HG03571 (cell line): ENCODE results near the gene SUPT3H.
"Not testable (repeated sequence)": the region's sequence is repeated elsewhere in the genome, so short reads cannot be mapped to it uniquely, and the experiment has no call there.

ENCODE experiments used
- ATAC-seq: cut with Tn5 transposase; IDR thresholded peaks from one replicate; pipeline ENCODE4 v1.9.1; 2021; ENCODE audit not compliant: unreplicated experiment

The SUPT3H gene

GRCh38 chr6:45327956-45328522 lies 49.7 kb downstream of the SUPT3H start, which contains the start of gene RUNX2:
RUNX2 (plus strand) TSS chr6:45328330; CDS start chr6:45328727, 397 bp downstream.
- ATAC-seq, result no peak

DNA sequence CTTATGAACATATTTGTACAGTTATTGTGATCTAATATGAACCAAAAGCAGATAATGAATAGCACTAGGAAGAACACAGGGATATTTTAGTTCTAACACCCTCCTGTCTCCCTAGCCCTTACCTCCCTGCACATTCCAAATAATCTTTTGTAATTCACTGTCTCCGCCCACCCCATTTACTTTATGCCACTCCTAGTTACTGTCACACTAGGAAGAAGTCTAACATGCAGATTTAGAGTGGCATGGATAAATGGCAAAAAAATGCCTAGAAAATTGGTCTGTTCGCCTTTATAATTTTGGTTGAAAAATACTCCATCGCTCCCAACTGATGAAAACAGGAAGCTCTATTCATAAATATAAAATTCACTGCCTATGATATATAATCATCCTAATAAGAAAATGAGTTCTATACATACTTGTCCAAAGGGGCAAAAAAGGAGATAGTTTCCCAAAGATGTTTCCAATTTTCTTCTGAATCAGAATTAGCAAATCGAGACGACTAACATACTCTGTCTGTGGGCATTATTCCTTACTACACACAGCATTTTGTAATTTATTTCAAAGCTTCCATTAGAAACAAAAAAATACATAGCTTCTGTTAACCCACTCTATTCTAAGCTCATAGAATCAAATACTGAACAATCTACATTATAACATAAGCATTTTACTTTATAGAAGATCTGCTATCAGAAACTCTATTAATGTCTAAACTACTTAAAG lies 50.9 kb downstream of the SUPT3H start:
- no peak for ATAC-seq

- no peak for ATAC-seq
These were observed 54.0 kb downstream of the SUPT3H start for GRCh38 chr6:45323656-45324224.

DNA sequence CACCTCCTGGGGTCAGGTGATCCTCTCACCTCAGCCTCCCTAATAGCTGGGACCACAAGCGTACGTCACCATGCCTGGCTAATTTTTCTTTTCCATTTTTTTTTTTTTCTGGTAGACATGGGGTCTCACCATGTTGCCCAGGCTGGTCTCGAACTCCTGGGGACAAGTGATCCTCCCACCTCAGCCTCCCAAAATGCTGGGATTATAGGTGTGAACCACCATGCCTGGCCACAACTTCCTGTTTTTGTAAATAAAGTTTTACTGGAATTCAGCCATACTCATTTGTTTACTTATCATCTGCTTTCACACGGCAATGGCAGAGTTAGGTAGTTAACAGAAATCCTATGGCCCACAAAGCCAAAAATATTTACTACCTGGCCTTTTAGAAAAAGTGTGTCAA lies 57.4 kb downstream of the SUPT3H start:
- no peak for ATAC-seq

DNA sequence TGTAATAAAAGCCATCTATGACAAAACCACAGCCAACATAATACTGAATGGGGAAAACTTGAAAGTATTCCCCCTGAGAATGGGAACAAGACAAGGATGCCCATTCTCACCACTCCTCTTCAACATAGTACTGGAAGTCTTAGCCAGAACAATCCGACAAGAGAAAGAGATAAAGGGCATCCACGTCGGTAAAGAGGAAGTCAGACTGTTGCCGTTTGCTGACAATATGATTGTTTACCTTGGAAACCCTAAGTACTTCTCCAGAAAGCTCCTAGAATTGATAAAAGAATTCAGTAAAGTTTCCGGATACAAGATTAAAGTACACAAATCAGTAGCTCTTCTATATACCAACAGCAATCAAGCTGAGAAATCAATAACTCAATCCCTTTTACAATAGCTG lies 63.6 kb downstream of the SUPT3H start:
- no peak for ATAC-seq

GRCh38 chr6:45310118-45310788 lies 67.5 kb downstream of the SUPT3H start:
- no peak for ATAC-seq

DNA sequence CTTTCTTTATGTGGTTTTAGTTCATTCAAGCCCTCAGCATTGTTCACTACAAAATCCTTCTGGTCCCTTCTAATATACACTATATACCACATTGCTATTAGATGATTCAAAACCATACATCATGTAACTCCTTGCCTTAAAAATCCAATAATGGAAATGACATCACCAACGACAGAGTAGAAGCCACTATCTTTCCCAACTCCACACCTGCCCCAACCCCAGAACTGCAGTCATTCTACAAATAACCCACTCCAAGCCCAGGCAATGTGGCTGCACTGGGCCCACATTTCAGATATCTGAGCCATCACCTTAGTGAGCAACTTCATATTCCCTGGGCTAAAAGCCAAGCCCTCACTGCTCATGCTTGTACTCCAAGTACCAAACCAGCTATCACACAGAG lies 72.2 kb downstream of the SUPT3H start:
- ATAC-seq, result no peak

DNA sequence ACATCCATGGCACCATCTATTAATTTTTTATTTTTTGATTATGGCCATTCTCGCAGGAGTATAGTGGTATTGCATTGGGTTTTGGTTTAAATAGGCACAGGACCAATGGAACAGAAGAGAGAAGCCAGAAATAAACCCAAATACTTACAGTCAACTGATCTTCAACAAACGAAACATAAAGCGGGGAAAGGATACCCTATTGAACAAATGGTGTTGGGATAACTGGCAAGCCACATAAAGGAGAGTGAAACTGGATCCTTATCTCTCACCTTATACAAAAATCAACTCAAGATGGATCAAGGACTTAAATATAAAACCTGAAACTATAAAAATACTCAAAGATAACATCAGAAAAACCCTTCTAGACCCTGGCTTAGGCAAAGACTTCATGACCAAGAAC lies 74.9 kb downstream of the SUPT3H start:
- no peak for ATAC-seq

DNA sequence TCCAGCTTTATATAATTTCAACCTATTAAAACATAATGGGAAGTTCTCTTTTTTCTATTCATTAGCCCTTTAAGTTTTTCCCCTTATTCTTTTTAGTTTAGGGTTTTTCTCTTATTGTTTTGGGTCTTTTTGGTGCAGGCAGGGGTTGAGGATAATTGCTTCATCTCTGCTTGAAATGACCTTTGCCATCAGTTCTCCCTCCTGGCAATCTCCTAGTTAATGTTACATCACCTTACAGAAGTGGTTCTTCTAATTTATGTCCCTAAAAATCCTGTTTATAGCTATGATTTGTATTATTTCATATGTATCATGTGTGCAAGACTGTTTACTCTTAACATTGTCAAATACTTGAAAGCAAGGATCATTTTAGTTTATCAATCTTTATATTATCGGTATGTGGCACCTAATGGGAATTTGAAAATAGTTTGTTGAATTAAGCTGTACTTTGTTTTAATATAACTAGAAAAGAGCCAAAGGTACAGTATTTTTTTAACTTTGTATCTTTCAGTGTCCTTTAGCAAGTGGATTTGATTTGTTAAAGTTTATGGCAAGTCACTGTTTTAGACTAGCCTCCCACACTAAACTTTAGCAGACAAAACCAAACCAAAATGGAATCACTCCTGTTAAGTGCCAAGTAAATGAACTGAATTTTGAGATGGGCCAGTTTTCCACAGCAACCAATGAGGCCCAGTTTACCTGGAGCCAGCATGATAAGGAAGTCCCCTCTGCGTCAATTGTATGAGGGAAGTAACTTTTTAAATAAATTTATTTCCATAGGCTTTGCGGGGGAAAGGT lies 76.2 kb downstream of the SUPT3H start:
- no peak for ATAC-seq

DNA sequence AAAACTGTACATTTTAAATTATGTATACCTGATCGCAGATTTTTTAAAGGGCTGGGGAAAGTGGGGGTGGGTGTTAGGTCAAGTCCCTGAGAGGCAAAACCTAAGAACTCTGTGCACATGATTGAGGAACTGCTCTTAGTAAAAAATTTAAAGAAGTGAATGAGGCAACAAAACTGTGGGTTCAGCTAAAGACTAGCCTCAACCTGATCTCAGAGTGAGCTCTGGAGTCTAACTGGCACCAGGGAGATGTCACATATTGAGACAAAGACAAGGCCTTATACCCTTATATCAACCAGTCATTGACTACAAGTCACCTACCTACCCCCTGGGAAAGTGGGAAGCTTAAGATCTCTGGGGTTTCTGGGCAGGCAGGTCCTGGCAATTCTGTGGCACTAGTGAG lies 77.0 kb downstream of the SUPT3H start:
- ATAC-seq, result no peak

- ATAC-seq, result no peak
These were observed 78.6 kb downstream of the SUPT3H start for GRCh38 chr6:45299096-45299581.

GRCh38 chr6:45297320-45297719 lies 80.4 kb downstream of the SUPT3H start:
- no peak for ATAC-seq

GRCh38 chr6:45294065-45294701 lies 83.6 kb downstream of the SUPT3H start:
- ATAC-seq, result not testable (repeated sequence)

DNA sequence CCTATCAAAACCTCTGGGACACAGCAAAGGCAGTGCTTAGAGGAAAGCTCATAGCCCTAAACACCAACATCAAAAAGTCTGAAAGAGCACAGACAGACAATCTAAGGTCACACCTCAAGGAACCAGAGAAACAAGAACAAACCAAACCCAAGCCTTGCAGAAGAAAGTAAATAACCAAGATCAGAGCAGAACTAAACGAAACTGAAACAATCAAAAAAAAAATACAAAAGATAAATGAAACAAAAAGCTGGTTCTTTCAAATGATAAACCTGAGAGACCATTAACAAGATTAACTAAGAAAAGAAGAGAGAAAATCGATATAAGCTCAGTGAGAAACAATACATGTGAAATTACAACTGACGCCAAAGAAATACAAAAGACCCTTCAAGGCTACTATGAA lies 84.4 kb downstream of the SUPT3H start:
- no peak for ATAC-seq

GRCh38 chr6:45289751-45290514 lies 87.8 kb downstream of the SUPT3H start:
- no peak for ATAC-seq

DNA sequence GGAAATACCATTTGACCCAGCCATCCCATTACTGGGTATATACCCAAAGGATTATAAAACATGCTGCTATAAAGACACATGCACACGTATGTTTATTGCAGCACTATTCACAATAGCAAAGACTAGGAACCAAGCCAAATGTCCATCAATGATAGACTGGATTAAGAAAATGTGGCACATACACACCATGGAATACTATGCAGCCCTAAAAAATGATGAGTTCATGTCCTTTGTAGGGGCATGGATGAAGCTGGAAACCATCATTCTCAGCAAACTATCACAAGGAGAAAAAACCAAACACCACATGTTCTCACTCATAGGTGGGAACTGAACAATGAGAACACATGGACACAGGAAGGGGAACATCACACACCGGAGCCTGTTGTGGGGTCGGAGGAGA lies 91.0 kb downstream of the SUPT3H start:
- ATAC-seq, result not testable (repeated sequence)

GRCh38 chr6:45278367-45278766 lies 99.4 kb downstream of the SUPT3H start:
- no peak for ATAC-seq

GRCh38 chr6:45277741-45278140 lies 100.0 kb downstream of the SUPT3H start:
- not testable (repeated sequence) for ATAC-seq

GRCh38 chr6:45275358-45275757 lies 102.4 kb downstream of the SUPT3H start:
- no peak for ATAC-seq

GRCh38 chr6:45272626-45273025 lies 105.1 kb downstream of the SUPT3H start:
- ATAC-seq, result no peak
